Measurements from ENCODE around the gene CCDC191.
A peak's percentile ranks its signal among the peaks of the same experiment; 100 is the strongest.

Gene CCDC191, protein sequence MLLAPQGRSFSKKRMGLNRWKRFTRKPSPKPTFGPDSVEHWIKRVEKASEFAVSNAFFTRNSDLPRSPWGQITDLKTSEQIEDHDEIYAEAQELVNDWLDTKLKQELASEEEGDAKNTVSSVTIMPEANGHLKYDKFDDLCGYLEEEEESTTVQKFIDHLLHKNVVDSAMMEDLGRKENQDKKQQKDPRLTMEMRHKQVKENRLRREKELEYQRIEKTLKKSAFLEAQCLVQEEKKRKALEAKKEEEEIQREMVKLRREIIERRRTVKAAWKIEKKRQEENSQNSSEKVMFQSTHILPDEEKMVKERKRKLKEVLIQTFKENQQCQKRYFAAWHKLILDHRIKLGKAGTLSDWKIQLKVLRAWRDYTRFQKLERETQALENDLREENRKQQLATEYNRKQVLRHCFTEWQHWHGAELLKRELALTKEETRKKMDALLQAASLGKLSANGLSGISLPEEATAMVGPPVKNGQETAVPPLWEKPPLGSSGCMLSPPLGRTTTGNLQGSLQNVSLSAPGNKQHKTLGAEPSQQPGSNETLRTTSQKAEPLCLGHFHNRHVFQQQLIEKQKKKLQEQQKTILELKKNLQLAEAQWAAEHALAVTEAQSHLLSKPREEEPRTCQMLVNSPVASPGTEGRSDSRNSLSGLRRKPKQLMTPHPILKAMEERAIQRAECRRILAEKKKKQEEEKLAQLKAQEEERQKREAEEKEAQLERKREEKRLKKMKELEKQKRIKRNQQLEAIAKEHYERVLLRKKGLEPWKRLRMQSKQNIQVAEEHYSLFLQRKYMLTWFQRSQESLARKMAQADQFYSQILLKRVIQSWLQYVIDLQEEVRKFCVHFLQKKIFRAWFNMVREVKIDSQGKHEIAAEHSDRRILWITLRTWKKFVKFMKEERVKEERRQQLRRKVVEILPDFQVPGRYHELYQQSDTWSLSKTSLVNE

DNA sequence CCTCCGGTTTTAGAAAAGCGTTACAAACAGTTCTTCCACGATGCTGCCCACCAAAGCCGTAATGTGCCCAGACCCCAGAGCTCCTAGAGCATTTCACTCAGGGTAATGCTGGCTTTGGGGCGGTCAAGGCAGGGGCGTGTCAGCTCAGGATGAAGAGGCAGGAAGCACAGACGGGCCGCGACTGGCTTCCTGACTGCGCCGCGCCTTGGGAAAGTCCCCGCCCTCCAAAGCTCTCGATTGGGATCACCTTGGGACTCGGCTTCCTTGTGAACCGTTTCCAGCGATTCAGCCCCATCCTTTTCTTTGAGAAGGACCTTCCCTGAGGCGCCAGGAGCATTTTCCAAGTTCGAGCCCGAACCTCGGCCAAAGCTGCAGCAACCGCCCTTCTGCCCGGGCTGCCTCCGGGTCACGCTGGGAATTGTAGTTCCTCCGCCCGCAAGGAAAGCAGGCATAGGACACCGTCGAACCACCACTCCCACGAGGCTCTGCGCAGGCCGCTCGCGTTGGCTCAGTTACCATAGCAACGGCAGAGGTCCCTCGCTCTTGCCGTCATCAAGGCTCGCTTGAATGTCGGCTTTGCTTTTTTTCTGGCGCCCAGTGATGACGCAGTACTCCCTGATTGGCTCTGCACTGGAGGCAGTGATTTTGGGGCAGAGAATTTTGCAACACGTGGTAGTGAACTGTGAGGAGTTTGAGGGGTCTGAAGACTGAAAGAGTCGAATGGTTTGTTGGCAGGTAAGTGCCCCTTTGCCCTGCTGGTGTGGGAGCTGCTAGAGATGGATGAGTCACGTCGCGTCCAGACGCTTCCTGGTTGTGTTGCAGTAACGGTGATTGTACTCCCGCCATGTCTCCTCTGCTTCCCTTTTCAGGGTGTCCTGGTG lies at the start of gene CCDC191, which contains the start of gene QTRT2:
TSS of gene CCDC191 (minus strand) at position 397 of the 881 bp plus-strand sequence. CDS start at position 337, 60 bp downstream.
TSS of gene QTRT2 (plus strand) at position 608 of the 881 bp plus-strand sequence. CDS start 8,521 bp downstream, outside the sequence.
- DNase-seq: peak; percentile 91

DNA sequence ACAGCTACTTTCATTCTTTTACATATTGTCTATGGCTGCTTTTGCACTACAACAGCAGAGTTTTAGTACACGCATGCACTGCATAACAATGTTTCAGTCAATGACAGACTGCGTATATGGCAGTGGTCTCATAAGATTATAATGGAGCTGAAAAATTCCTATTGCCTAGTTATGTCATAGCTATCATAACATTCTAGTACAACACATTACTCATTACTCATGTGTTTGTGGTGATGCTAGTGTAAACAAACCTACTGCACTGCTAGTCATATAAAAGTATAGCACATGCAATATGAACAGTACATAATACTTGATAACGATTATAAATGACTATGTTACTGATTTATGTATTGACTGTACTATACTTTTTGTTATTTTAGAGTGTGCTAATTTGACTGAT lies 48.1 kb upstream of the CCDC191 start:
- DNase-seq: no peak

DNA sequence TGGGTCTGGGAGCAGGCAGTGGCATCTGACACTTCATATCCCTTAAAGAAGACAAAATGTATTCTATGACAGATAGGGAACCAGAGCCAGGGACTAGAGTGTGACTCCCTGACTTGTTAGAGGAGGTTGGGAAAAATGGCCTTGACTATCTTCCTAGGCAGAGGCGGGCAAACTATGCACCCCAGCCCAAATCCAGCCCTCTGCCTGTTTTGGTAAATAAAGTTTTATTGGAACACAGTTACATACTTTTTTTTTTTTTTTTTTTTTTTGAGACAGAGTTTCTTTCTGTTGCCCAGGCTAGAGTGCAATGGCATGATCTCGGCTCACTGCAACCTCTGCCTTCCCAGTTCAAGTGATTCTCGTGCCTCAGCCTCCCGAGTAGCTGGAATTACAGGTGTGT lies 47.5 kb upstream of the CCDC191 start:
- no peak for DNase-seq

DNA sequence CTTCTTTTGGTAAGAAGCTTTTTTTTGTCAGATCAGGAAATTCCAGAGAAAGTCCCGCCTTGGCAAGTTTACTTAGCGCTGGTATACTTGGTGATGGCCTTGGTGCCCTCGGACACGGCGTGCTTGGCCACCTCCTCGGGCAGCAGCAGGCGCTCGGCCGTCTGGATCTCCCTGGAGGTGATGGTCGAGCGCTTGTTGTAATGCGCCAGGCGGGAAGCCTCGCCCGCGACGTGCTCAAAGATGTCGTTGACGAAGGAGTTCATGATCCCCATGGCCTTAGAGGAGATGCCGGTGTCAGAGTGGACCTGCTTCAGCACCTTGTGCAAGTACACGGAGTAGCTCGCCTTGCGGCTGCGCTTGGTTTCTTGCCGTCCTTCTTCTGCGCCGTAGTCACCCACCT lies 46.9 kb upstream of the CCDC191 start:
- no peak for DNase-seq

DNA sequence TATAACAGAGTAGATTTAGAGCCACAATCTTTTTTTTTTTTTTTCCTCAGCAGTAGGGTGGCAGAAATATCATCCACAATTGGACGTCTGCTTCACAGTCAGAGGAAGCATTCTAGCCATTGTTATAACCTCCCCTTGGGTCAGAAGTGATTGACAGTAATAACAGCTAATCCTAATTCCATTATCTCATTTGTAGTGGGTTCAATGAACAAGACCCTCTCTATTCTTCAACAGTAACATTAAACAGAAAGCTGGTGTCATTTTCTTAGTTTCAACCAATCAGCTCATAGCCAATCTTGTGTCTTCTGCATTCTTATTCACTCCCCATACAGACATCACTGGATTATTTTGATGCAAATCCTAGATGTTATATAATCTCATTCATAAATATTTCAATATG lies 44.8 kb upstream of the CCDC191 start:
- DNase-seq: no peak

DNA sequence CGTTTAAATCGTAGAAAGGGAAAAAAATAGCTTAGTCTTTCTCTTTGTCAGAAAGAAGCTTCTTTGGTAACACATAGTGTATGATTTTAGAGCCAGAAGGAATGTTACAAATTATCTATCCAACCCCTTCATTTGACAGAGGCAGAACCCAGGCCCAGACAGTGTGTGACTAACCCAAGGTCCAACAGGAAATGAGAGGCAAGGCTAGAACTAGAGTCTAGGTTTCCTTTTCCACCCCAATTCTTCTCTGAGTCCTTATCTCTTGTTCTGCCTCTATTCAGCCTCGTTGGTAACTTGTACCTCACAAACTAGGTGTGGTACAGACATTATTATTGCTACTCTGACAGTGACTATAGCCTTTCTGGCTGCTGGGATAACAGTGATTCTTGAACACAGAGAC lies 39.5 kb upstream of the CCDC191 start:
- no peak for DNase-seq

DNA sequence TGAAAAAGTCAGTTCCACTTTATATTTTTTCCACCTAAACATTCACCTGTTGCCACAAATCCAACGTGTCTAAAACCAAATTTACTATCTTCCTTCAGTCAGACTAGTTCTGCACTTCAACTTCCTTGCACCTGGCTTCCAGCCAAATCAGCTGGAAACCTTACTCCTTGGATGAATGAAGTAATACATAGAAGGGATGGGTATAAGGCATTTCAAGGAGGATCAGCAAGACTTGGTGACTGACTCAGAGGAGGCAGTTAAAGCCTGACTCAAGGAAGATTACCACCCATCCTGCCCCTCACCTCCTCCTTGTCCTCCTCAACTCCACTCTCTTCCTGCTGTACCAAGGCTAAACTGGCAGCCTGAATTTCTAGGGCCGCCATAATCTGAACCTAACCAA lies 37.3 kb upstream of the CCDC191 start:
- DNase-seq: no peak

DNA sequence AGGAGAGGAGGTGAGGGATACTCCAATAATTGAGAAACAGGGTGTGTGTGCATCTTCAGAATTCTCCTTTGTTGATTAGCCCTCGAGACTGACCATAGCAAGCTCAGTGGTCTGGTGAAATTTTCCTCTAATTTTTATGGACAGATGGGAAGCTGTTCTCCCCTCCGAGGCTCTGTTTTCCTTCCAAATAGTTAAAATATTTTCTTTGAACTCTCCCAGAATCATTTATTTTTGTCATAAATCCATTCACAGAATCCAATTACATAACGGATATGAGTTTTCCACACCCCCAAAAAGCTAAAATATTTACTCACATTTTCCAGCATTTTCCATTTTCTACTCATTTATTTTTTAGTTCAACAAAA lies 36.7 kb upstream of the CCDC191 start:
- no peak for DNase-seq

DNA sequence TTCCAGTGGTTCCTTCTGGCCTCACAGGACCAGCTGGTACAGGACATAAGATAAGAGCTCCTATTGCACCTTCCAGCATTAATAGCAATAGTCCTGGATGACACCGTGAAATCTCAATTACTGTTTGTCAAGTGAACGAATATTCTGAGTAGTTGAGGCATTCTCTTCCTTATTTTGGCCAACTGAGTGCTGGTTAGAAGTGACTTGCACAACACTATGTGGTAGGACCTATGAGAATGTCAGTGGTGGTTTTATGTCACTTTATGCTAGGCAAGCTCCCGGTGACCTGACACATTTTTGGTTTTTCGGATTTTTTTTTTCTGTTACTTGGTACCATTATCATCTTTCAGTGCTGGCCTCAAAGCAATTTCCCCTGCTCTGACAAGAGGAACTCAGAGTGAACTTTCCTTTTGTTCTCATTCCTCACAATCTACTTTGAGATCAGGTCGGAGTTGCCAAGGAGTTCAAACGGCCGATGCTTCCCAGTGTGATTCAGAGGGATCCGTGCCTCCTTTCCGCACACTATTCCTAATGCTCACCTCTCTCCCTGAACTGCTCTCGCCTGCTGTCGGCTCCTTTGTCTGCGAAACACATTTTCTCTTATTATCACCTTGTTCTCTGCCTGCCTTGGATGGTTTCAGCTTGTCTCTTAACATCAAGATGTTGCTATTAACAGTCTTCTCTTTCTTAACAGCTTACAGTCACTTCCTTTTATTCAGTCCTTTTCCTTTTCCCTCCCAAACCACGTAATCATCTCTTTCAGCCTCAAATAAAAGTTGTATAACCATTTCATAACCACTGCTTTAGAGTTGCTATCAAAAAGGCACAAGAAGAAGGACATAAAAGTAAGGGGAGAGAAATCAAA lies 36.1 kb upstream of the CCDC191 start:
- DNase-seq: no peak

DNA sequence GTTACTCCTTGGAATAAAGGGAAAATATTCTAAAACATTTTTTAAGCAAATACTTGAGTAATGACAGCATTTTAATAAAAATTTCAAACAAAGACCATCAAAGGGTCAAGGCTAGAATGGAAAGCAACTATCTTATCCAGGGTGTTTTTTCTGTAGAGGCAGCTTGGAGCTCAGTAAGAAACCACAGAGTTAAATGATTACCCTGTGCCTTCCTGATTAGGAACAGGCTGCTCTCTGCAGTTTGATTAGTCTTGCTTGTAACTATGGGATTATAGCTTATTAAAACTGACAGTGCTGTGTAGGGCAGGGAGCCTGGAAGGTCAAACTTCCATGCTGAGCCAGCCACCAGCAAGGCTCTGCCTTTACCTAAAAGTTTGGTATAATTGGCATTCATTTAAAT lies 33.3 kb upstream of the CCDC191 start:
- no peak for DNase-seq

DNA sequence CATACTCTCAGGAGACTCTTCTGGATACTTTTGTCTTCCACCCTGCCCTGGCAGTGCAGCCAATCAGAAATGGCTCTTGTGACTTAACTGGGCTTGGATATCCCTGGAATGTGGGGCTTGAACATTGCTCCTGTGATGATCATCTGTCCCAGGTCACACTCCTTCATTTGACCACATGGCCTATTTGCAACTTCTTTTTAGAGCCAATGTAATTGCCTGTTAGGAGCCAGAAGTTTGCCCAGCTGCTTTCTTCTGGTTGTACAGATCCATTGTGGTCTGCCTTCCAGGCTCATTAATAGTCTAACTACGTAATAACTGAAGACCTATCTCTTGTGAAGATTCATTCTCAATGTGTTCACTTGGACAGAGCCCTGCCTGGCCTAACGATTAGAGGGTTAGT lies 30.0 kb upstream of the CCDC191 start:
- DNase-seq: no peak

DNA sequence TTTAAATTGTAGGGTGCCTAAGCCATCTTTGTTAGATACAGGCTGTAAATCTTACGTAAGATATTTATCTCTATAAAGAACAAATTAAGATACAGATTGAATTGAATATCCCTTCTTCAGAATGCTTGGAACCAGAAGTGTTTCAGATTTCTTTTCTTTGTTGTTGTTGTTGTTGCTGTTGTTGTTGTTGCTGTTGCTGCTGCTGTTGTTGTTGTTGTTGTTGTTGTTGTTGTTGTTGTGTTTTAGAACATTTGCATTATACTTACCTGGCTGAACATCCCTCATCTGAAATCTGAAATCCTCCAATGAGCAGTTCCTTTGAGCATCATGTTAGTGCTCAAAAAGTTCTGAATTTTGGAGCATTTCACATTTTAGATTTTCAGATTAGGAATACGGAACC lies 26.8 kb upstream of the CCDC191 start:
- no peak for DNase-seq

DNA sequence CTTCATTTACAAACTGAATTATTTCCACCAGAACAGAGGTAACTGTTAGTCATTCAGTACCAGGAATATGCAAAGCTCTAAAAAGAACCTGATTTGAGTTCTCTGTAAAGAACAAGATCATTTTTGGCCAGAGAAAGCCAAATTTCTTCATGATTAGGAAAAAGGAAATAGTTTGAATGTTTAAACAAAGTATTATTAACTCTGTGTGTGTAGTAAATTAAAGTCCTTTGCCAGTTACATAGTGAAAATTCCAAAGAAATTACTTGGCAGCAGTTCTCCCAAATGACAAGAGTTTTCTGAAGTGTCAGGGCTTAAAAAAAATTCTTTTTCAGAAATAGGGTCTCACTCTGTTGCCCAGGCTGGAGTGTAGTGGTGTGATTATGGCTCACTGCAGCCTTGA lies 24.7 kb upstream of the CCDC191 start:
- DNase-seq: no peak

DNA sequence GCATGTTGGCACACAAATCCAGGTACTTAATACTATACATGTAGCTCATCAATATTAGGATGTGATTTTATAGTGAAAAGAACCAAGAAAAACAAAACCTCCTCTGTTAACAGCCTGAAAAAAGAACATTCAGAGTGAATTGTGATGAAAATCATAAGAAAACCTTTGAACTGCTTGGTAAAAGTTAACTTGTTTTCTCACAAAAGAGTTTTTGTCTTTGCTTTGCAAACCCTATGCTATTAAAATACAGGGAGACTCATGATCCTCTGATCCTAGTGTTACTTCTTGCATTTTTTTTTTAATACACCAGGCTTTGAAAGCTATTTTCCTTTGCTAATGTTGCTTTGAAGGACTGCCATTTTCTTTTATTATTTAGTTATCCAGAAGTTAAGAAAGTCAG lies 23.9 kb upstream of the CCDC191 start:
- no peak for DNase-seq

DNA sequence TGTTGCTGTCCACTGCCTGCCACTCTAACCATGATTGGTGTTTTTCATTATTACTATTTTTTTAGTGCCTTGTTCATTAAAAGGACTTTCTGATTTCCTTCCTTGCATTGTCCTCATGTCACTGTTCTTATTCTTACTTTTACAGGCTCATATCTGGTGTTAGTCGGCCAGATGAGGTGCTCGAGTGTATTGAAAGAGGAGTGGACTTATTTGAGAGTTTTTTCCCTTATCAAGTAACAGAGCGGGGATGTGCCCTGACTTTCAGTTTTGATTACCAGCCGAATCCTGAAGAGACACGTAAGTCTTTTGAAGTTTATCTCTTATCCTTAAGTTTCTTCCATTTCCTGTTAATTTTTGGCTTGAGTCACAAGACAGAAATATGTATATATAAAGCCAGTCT lies 23.4 kb upstream of the CCDC191 start:
- no peak for DNase-seq

DNA sequence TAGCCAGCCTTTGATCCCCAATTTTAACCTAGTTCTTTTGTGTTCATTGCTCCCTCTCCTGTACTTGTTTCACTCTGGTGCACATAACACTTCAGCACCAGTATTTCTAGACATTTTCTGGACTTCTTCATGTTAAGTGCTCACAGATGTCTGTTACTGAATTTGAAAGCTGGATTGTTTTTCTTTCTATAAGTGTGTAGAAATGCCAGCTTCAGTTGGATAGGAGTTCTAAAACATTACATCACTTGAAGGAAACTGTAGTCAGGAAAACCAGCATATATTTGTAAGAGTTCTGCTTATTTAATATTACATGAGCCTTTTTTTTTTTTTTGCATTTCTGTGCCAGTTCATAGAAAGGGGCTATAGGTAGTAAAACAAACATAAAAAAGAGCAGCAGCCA lies 21.8 kb upstream of the CCDC191 start:
- DNase-seq: no peak

DNA sequence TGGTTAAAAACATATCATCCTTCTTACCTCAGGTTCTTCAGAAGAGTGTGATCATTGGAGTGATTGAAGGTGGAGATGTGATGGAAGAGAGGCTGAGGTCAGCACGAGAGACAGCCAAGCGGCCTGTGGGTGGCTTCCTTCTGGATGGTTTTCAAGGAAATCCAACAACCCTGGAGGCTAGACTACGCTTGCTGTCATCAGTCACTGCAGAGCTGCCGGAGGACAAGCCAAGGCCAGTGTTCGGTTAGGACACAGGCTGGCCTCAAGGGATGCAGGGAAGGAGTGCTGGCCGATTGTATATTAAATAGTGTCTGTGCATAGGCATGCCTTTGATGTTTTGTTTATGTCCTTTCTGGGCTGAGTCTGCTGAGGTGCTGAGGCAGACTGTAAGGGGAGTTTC lies 20.4 kb upstream of the CCDC191 start:
- no peak for DNase-seq

DNA sequence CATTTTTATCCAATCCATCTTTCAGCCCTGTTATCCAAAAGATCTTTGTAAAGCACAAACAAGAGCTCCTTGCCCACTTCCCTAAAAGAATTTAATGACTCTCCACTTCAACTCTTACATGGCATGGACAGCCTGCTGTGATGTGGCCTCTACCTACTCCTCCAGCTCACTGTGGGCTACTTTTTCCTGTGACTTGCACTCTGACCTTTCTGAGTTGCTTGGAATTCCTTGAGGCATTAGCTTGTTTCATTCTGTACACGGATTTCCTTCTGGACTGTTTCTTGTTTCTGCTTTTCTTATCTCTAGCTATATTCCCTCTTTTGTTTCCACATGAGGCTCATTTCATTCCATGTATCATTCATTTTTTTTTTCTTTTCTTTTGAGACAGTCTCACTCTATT lies 15.5 kb upstream of the CCDC191 start:
- DNase-seq: no peak

DNA sequence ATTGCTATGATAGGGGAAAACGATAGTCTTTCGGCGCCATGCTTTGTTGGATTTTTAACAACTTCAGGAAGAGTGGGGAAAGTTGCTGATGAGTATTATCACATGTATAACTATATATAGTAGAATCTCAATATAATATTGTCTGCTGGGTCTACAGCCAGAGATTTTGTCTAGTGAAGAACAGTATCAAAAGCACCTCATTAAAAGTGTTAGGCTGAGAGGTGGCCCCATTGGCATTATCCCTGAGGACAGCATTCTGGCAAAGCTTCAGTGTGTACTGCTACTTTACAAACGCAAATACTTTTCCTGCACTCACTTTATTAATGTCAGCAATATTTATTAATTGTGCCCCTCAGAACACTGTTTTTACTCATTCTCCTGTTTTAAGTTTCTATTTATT lies 12.0 kb upstream of the CCDC191 start:
- DNase-seq: no peak

DNA sequence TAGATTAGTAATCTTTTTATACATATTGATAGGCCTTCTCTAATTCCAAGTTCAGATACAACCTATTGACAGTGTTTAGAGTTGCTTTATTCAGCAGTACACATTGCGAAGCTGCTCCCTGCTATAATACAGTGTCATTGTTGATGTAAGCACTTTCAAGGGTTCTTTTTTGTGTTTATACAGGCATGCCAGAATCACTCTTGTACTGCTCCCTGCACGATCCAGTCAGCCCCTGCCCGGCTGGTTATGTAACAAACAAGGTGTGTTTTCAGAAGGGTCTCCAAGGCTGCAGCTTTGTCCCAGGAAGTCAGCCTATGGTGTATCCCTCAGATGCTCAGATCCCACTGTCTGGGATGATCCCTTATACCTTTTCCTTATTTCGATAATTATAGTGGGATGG lies 11.5 kb upstream of the CCDC191 start:
- DNase-seq: no peak

DNA sequence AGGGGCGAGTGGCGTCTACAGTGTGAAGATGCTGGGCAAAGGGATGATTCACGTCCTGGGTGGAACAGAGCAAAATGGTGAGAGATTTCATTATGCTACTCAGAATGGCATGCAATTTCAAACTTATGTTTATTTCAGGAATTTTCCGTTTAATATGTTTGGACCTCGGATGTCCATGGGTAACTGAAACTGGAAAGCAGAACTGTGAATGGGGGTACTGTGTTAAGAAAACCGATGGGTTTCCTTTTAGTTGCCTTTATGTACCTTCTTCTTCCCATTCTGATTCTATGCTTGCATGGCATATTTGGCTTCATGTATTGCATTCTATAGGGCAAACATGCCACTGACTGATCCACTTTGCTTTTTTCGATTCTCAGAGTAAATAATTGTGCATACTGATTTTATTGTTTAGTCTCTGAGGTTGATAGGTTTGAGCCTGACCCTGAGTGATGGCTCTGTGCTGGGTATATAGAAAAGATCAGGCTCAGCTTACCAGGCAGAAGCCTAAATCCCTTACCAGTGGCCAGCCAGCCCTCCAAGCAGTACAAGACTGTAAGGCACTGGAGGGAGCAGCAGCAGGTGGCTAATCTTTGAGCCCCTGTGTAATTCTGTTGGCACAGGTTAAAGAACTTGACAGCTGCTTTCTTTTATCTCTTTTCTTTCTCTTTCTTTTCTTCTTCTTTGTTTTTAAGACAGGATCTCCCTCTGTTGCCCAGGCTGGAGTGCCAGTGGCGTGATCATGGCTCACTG lies 4.8 kb upstream of the CCDC191 start:
- DNase-seq: no peak
